Stomach (tissue), 4 donors: ENCODE measurements around the gene PIGL.

Experiments
- CTCF ChIP-seq, 7 experiments: fragments of 450-650 bp in 4 of 7; fragments of 200-600 bp in 3 of 7; sonication (generic) in 3 of 7; IDR thresholded peaks; one replicate each; pipeline ENCODE4 v1.5.1; 2016 to 2019; ENCODE audit warnings: antibody characterized with exemption in 7 of 7, control low read depth in 2 of 7, mild to moderate bottlenecking in 1 of 7
- EP300 ChIP-seq: sonication (generic); formaldehyde crosslinking; IDR thresholded peaks from one replicate; pipeline ENCODE4 v1.6.1; 2017; ENCODE audit warnings: antibody characterized with exemption
- POLR2A ChIP-seq, 4 donors: fragments of 450-650 bp; IDR thresholded peaks; one replicate each; pipeline ENCODE4 v1.6.1; 2016; ENCODE audit warnings: antibody characterized with exemption in 4 of 4, control low read depth in 2 of 4, mild to moderate bottlenecking in 1 of 4, moderate library complexity in 1 of 4

- TF ChIP-seq POLR2A (IDR thresholded peaks at IDR 0.05) = no peak
- peak in 1 of 7 experiments; percentile 40 for TF ChIP-seq CTCF (IDR thresholded peaks at IDR 0.05)
- no peak for TF ChIP-seq EP300
Observed at GRCh38 chr17:16353317-16354174, 136.5 kb downstream of the PIGL start, which contains the start of gene CENPV.
